Activated T-helper 17 cell treated with anti-CD3 and anti-CD28 coated beads, Interleukin-2, amount 50 U/mL, for 72 hours (primary cell): Measurements from ENCODE around the gene SCUBE1. TPM values are rescaled to one million over a fixed set of nuclear protein-coding genes. Genes with fewer than 3 reads are reported as not detected.

Experiments
- ATAC-seq: fragments of 150-1000 bp; cut with Tn5 transposase; replicated peaks from 2 replicates; pipeline ENCODE4 v1.10.0; 2021; ENCODE audit warnings: mild to moderate bottlenecking, moderate library complexity
- H3K27ac Mint-ChIP-seq: one replicate; pipeline ENCODE4 v1.8.0; 2022; ENCODE audit warnings: mixed read lengths
- H3K27me3 Mint-ChIP-seq: one replicate; pipeline ENCODE4 v1.8.0; 2022; ENCODE audit warnings: mixed read lengths
- H3K36me3 Mint-ChIP-seq: one replicate; pipeline ENCODE4 v1.8.0; 2022; ENCODE audit warnings: low read depth, mild to moderate bottlenecking, mixed read lengths
- H3K4me1 Mint-ChIP-seq: one replicate; pipeline ENCODE4 v1.8.0; 2022; ENCODE audit warnings: mixed read lengths
- H3K4me3 Mint-ChIP-seq: one replicate; pipeline ENCODE4 v1.8.0; 2022; ENCODE audit warnings: mild to moderate bottlenecking, mixed read lengths
- H3K9me3 Mint-ChIP-seq: one replicate; pipeline ENCODE4 v1.8.0; 2022; ENCODE audit warnings: mixed read lengths
- total RNA-seq, 2 donors: library from RNA; stranded (reverse); gene quantifications; one replicate each; pipeline ENCODE4 v1.2.3, GENCODE V29; 2022

Gene SCUBE1
- total RNA-seq, 2 donors from 2014 or later, result not detected

GRCh38 chr22:43164636-43165035, 178.5 kb downstream of the SCUBE1 start:
- H3K4me3 Mint-ChIP-seq, result no peak overlapping the region
- no peaks in the 10 kb centered on the region for H3K9me3 Mint-ChIP-seq
- no peaks in the 10 kb centered on the region for H3K4me1 Mint-ChIP-seq
- ATAC-seq, result no peak
- peak overlapping the region; percentile 67 for H3K27ac Mint-ChIP-seq
- H3K27me3 Mint-ChIP-seq, result no peaks in the 10 kb centered on the region
- peaks cover 40% of the 10 kb centered on the region for H3K36me3 Mint-ChIP-seq

GRCh38 chr22:43163241-43163795, 179.9 kb downstream of the SCUBE1 start:
- Mint-ChIP-seq H3K9me3 (no peaks in the 10 kb centered on the region), H3K4me1 (no peaks in the 10 kb centered on the region), H3K27me3 (no peaks in the 10 kb centered on the region), H3K27ac (no peak overlapping the region), H3K4me3 (no peak overlapping the region), H3K36me3 (peaks cover 29% of the 10 kb centered on the region)
- no peak for ATAC-seq

- H3K27me3 Mint-ChIP-seq, result no peaks in the 10 kb centered on the region
- ATAC-seq, result no peak
- H3K36me3 Mint-ChIP-seq, result peaks cover 22% of the 10 kb centered on the region
- no peak overlapping the region for H3K4me3 Mint-ChIP-seq
- H3K4me1 Mint-ChIP-seq, result no peaks in the 10 kb centered on the region
- no peaks in the 10 kb centered on the region for H3K9me3 Mint-ChIP-seq
- no peak overlapping the region for H3K27ac Mint-ChIP-seq
These were observed 180.6 kb downstream of the SCUBE1 start for GRCh38 chr22:43162412-43163150.

GRCh38 chr22:43160497-43161126, 182.6 kb downstream of the SCUBE1 start:
- H3K27me3 Mint-ChIP-seq, result no peaks in the 10 kb centered on the region
- peaks cover 21% of the 10 kb centered on the region for H3K36me3 Mint-ChIP-seq
- no peak overlapping the region for H3K4me3 Mint-ChIP-seq
- ATAC-seq, result no peak
- H3K9me3 Mint-ChIP-seq, result no peaks in the 10 kb centered on the region
- H3K27ac Mint-ChIP-seq, result no peak overlapping the region
- H3K4me1 Mint-ChIP-seq, result no peaks in the 10 kb centered on the region

- ATAC-seq, result no peak
These were observed 183.5 kb downstream of the SCUBE1 start for GRCh38 chr22:43159484-43160178.

GRCh38 chr22:43158778-43159483, 184.2 kb downstream of the SCUBE1 start:
- Mint-ChIP-seq H3K27ac (peak overlapping the region; percentile 31), H3K9me3 (no peaks in the 10 kb centered on the region), H3K27me3 (no peaks in the 10 kb centered on the region), H3K4me3 (no peak overlapping the region), H3K36me3 (peaks cover 17% of the 10 kb centered on the region), H3K4me1 (no peaks in the 10 kb centered on the region)
- ATAC-seq, result no peak

More at GRCh38 chr22:43159484-43160178, 183.5 kb downstream of the SCUBE1 start:
- Mint-ChIP-seq H3K4me3 (no peak overlapping the region), H3K36me3 (peaks cover 21% of the 10 kb centered on the region), H3K9me3 (no peaks in the 10 kb centered on the region), H3K27me3 (no peaks in the 10 kb centered on the region), H3K27ac (no peak overlapping the region), H3K4me1 (no peaks in the 10 kb centered on the region)

- Mint-ChIP-seq H3K27ac (peak overlapping the region; percentile 31), H3K9me3 (no peaks in the 10 kb centered on the region), H3K27me3 (no peaks in the 10 kb centered on the region), H3K4me3 (no peak overlapping the region), H3K4me1 (peaks cover 2% of the 10 kb centered on the region), H3K36me3 (peaks cover 15% of the 10 kb centered on the region)
- ATAC-seq, result no peak
These were observed 185.2 kb downstream of the SCUBE1 start for GRCh38 chr22:43157874-43158546.

GRCh38 chr22:43156413-43156812, 186.8 kb downstream of the SCUBE1 start:
- no peaks in the 10 kb centered on the region for H3K9me3 Mint-ChIP-seq
- H3K27ac Mint-ChIP-seq, result no peak overlapping the region
- H3K27me3 Mint-ChIP-seq, result no peaks in the 10 kb centered on the region

GRCh38 chr22:43155789-43156188, 187.4 kb downstream of the SCUBE1 start:
- Mint-ChIP-seq H3K36me3 (peaks cover 5% of the 10 kb centered on the region), H3K9me3 (no peaks in the 10 kb centered on the region), H3K4me1 (peaks cover 9% of the 10 kb centered on the region), H3K27me3 (no peaks in the 10 kb centered on the region), H3K4me3 (no peak overlapping the region), H3K27ac (no peak overlapping the region)
- ATAC-seq, result no peak

More at GRCh38 chr22:43156413-43156812, 186.8 kb downstream of the SCUBE1 start:
- H3K4me3 Mint-ChIP-seq, result no peak overlapping the region
- H3K4me1 Mint-ChIP-seq, result peaks cover 6% of the 10 kb centered on the region
- no peak for ATAC-seq
- peaks cover 6% of the 10 kb centered on the region for H3K36me3 Mint-ChIP-seq

- Mint-ChIP-seq H3K27me3 (no peaks in the 10 kb centered on the region), H3K36me3 (no peaks in the 10 kb centered on the region), H3K27ac (no peak overlapping the region), H3K4me1 (peaks cover 10% of the 10 kb centered on the region), H3K4me3 (no peak overlapping the region), H3K9me3 (no peaks in the 10 kb centered on the region)
- ATAC-seq, result no peak
These were observed 188.2 kb downstream of the SCUBE1 start for GRCh38 chr22:43154887-43155536.

GRCh38 chr22:43153899-43154298, 189.3 kb downstream of the SCUBE1 start:
- no peak overlapping the region for H3K27ac Mint-ChIP-seq
- H3K9me3 Mint-ChIP-seq, result no peaks in the 10 kb centered on the region
- H3K27me3 Mint-ChIP-seq, result no peaks in the 10 kb centered on the region
- H3K4me3 Mint-ChIP-seq, result no peak overlapping the region
- no peaks in the 10 kb centered on the region for H3K36me3 Mint-ChIP-seq
- peaks cover 10% of the 10 kb centered on the region for H3K4me1 Mint-ChIP-seq
- ATAC-seq, result no peak

- H3K36me3 Mint-ChIP-seq, result no peaks in the 10 kb centered on the region
- peak overlapping the region; percentile 97 for H3K4me3 Mint-ChIP-seq
- H3K27ac Mint-ChIP-seq, result peak overlapping the region; percentile 74
- peak; percentile 86 for ATAC-seq
- H3K4me1 Mint-ChIP-seq, result peaks cover 10% of the 10 kb centered on the region
- no peaks in the 10 kb centered on the region for H3K27me3 Mint-ChIP-seq
- H3K9me3 Mint-ChIP-seq, result no peaks in the 10 kb centered on the region
These were observed 190.7 kb downstream of the SCUBE1 start for GRCh38 chr22:43152357-43153071.

- Mint-ChIP-seq H3K9me3 (no peaks in the 10 kb centered on the region), H3K4me3 (peak overlapping the region; percentile 97), H3K27me3 (no peaks in the 10 kb centered on the region), H3K36me3 (no peaks in the 10 kb centered on the region), H3K4me1 (peaks cover 10% of the 10 kb centered on the region), H3K27ac (peak overlapping the region; percentile 74)
- peak; percentile 18 for ATAC-seq
These were observed 191.2 kb downstream of the SCUBE1 start for GRCh38 chr22:43152003-43152356.
